Gastroesophageal sphincter (tissue), 3 donors: ENCODE results near the gene ACOXL.

Source experiments
- EP300 ChIP-seq: sonication (generic); formaldehyde crosslinking; IDR thresholded peaks from one replicate; pipeline ENCODE4 v1.6.1; 2017; ENCODE audit warnings: antibody characterized with exemption, mild to moderate bottlenecking
- POLR2A ChIP-seq, 2 donors: fragments of 450-650 bp; IDR thresholded peaks; one replicate each; pipeline ENCODE4 v1.6.1; 2017; ENCODE audit warnings: antibody characterized with exemption in 2 of 2, mild to moderate bottlenecking in 2 of 2, moderate library complexity in 1 of 2
- POLR2AphosphoS5 ChIP-seq: sonication (generic); formaldehyde crosslinking; IDR thresholded peaks from one replicate; pipeline ENCODE4 v1.6.1; 2017; ENCODE audit warnings: antibody characterized with exemption
- TF ChIP-seq, protein P1 (sequence below), 4 experiments: fragments of 200-600 bp in 2 of 4; fragments of 450-650 bp in 2 of 4; sonication (generic) in 1 of 4; IDR thresholded peaks; one replicate each; pipeline ENCODE4 v1.5.1; 2017 to 2019; ENCODE audit warnings: antibody characterized with exemption in 4 of 4, mild to moderate bottlenecking in 2 of 4, moderate library complexity in 2 of 4

DNA sequence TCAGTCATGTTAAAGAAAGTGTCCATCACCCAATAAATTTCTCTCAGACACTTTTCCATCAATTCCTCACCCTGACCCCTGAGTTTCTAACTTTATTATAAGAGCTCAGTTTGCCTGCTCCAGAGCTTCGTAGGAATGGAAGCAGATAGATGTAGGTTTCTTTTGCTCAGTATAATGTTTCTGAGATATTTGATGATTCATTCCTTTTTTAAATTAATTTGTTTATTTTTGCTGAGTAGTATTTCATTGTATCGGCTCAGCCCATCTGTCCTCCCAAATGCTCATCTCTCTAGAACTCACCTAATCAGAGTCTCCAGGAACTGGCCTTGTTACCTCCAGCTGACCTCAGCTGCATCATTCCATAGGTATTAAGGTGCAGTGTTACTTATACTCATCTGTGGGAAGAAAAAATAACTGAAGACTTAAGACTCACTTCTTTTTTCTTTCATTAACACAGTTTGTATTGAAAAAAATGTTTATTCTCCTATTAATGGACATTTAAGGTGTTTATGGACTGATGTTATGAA, 376.4 kb downstream of the ACOXL start:
- TF ChIP-seq POLR2A (IDR thresholded peaks at IDR 0.05) (no peak), EP300 (no peak), POLR2AphosphoS5 (no peak)
- TF ChIP-seq, protein P1, sequence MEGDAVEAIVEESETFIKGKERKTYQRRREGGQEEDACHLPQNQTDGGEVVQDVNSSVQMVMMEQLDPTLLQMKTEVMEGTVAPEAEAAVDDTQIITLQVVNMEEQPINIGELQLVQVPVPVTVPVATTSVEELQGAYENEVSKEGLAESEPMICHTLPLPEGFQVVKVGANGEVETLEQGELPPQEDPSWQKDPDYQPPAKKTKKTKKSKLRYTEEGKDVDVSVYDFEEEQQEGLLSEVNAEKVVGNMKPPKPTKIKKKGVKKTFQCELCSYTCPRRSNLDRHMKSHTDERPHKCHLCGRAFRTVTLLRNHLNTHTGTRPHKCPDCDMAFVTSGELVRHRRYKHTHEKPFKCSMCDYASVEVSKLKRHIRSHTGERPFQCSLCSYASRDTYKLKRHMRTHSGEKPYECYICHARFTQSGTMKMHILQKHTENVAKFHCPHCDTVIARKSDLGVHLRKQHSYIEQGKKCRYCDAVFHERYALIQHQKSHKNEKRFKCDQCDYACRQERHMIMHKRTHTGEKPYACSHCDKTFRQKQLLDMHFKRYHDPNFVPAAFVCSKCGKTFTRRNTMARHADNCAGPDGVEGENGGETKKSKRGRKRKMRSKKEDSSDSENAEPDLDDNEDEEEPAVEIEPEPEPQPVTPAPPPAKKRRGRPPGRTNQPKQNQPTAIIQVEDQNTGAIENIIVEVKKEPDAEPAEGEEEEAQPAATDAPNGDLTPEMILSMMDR (IDR thresholded peaks at IDR 0.05): no peak
